ENCODE results near the gene AGAP5.
"Not testable (repeated sequence)": the region's sequence is repeated elsewhere in the genome, so short reads cannot be mapped to it uniquely, and the experiment has no call there.

The AGAP5 gene

DNA sequence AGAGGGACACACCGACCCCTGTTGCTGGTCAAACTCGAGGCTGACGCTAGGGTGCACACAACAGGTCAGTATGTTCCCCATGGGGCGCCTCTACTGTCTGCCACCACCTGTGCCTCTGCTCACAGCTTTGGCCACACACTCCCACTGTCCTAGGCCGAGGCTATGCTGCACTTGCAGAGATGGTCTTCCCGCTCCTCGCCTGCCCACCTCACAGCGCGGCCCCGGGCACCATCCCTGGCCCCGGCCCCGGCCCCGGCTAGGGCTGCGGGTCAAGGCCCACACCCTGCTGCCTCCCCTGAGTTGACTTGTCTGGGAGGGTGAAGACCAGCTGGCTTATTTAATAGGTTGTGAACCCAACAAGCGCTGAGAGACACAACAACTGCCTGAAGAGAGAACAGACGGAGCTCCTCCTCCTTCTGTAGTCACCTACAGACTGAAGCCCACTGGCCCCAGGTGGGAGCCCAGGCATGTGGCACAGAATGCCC is at the start of gene AGAP5:
TSS of gene AGAP5 (minus strand) at position 435 of the 485 bp plus-strand sequence. CDS start at position 81, 354 bp downstream.
- not testable (repeated sequence) for DNase-seq

GRCh38 chr10:73746721-73747120 is 48.8 kb upstream of the AGAP5 start:
- DNase-seq = no peak

DNA sequence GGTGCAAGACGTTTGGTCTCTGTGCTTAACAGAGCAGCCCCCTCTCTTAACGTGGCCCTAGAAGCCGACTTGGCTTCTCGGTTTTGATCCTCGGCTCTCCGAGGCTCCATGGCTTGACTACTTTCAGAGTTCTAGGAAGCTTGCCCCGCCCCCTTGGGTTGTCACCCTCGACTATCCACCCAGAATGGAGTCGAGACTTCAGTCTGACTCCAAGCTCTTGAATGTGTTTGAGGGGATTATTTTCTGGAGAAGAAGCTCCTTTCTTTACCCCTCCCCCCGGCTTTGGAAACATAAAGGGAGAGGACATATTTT is 46.7 kb upstream of the AGAP5 start:
- peak; percentile 42 for DNase-seq

- DNase-seq = peak; percentile 95
Measured at GRCh38 chr10:73743905-73744663, 46.2 kb upstream of the AGAP5 start, which contains the start of gene SEC24C. Gene SEC24C (plus strand): TSS chr10:73744372. CDS start chr10:73746833, 2,461 bp downstream.

- DNase-seq = no peak
Measured at GRCh38 chr10:73743327-73743904, 45.5 kb upstream of the AGAP5 start.

DNA sequence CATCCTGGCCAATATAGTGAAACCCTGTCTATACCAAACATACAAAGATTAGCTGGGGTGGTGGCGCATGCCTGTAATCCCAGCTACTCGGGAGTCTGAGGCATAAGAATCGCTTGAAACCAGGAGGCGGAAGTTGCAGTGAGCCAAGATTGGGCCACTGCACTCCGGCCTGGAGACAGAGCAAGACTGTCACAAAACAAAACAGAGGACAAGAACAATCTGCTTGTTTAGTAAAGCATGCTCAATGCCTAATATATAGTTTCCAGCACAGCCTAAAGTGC is 44.5 kb upstream of the AGAP5 start:
- no peak for DNase-seq

GRCh38 chr10:73740501-73741254 is 42.8 kb upstream of the AGAP5 start:
- not testable (repeated sequence) for DNase-seq

- DNase-seq = no peak
Measured at GRCh38 chr10:73734796-73735305, 36.9 kb upstream of the AGAP5 start.

DNA sequence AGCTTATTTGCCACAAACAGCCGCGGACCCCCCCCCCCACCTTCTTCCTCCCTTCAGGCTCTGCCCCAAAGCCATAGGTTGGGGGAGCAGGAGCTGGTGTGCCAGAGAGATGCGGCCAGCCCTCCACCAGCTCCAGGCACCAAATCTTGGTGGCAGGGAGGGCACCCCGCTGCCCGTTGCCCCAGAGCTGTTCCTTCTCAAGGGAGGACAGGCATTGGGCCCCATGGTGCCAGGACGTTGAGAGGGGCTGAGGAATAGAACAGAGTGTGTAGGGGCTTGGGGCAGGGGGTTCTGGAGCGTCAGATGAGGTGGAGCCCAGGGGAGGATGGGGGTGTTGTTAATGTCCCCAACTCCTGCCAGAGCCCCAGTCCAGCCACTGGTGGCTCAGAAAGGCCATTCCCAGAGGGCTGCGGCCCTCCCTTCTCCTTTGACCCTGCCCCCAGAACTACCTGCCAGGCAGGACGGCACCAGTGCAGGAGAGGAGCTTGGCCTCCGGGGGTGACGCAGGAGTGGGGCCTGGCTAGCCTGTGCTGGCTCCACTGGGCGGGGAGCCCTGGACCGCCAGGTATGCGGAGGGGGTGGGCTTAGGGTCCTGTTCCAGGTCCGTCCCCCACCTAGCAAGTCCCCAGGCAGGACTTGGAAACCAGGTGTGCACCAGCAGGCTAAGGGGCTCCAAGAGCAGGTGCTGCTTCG is 36.3 kb upstream of the AGAP5 start:
- no peak for DNase-seq

DNA sequence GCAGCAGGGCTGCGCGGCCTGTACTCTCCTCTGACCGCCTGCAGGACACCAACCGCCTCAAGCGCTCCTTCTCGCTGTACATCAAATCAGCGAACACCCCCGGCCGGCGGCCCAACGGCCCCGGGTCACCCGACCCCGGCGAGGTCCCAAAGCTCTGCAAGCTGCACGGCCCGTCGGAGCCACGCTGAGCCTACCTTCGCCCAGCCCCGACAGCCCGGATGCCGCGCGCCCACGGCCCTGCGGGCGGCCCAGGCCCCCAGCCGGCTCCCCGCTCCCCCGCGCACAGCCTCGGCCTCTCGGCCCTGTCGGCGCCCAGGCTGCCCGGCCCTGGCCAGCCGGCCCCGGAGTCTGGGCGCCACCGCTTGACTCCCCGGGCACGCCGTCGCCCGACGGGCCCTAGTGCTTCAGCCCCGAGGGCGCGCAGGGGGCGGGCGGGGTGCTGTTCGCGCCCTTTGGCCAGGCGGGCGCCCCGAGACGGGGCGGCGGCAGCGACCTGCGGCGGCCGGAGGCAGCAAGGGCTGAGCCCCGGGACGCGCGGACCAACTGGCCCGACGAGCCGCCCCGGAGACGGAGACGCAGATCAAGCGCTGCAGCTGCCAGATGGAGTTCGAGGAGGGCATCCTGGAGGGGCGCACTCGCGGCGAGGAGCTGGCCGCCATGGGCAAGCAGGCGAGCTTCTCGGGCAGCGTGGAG is 35.2 kb upstream of the AGAP5 start:
- no peak for DNase-seq

DNA sequence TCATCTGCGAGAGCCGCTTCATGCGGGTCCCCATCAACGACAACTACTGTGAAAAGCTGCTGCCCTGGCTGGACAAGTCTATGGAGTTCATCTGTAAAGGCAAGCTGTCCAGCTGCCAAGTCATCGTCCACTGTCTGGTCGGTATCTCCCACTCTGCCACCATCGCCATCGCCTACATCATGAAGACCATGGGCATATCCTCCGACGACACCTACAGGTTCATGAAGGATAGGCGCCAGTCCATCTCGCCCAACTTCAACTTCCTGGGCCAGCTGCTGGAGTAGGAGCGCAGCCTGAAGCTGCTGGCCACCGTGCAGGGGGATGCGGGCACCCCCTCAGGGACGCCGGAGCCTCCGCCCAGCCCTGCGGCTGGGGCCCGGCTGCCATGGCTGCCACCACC is 34.5 kb upstream of the AGAP5 start:
- DNase-seq = no peak

DNA sequence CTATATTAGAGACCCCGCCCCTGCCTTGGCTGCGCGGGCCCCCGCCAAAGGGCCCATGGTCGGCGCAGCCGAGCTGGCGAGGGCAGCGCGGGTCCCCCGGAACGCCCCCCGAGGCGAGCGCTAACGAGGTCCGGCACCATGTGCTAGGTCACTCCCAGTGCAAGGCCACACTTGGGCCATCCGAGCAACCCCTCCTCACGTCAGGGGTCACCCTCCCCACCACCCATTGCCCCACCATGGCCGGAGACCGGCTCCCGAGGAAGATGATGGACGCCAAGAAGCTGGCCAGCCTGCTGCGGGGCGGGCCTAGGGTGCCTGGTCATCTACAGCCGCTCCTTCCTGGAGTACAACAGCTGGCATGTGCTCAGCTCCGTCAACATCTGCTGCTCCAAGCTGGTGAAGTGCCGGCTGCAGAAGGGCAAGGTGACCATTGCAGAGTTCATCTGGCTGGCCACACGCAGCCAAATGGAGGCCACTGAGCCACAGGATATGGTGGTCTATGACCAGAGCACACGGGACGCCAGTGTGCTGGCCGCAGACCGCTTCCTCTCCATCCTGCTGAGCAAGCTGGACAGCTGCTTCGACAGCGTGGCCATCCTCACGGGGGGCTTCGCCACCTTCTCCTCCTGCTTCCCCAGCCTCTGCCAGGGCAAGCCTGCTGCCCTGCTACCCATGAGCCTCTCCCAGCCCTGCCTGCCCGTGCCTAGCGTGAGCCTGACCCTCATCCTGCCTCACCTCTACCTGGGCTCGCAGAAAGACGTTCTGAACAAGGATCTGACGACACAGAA is 33.9 kb upstream of the AGAP5 start:
- DNase-seq = no peak

- DNase-seq = peak; percentile 77
Measured at GRCh38 chr10:73730153-73730906, 32.4 kb upstream of the AGAP5 start.

GRCh38 chr10:73729781-73730152 is 31.9 kb upstream of the AGAP5 start:
- DNase-seq = peak; percentile 39

DNA sequence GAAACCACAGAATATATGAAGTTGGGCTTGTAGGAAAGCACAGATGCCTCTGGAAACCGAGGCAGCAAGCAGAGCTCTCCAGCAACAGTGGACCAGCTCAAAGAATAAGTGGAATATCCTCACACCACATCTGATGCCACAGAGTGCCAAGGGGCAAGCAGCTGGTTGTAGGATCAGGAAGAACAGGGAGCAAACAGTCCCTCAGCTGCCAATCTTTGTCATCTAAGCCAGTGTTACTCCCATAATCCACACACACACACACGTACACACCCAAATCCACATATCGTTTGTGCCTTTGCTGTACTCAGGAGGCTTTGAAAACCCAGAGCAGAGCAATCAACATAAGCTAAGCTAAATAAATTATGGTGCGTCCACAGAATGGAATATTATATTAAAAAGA is 25.6 kb upstream of the AGAP5 start:
- no peak for DNase-seq

GRCh38 chr10:73720561-73720960 is 22.7 kb upstream of the AGAP5 start:
- peak; percentile 41 for DNase-seq

- peak; percentile 87 for DNase-seq
Measured at GRCh38 chr10:73717556-73717955, 19.6 kb upstream of the AGAP5 start.

DNA sequence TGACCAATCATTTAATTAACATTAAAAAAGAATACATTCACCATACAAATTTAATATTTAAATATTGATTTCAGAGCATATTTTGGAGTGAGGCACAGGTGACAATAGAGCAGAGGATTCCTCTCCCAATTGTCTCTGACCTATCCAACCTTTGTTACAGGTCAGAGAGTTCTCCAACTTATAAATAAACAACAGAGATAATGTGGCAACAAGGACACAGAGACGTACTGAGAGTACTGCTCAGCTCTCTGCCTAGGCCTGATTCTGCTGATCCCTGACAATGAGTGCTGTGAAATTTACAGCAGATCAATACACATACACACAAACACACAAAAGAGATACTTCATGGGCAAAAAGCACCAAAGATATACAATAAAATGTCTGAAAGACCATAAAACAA is 18.3 kb upstream of the AGAP5 start:
- DNase-seq = no peak

DNA sequence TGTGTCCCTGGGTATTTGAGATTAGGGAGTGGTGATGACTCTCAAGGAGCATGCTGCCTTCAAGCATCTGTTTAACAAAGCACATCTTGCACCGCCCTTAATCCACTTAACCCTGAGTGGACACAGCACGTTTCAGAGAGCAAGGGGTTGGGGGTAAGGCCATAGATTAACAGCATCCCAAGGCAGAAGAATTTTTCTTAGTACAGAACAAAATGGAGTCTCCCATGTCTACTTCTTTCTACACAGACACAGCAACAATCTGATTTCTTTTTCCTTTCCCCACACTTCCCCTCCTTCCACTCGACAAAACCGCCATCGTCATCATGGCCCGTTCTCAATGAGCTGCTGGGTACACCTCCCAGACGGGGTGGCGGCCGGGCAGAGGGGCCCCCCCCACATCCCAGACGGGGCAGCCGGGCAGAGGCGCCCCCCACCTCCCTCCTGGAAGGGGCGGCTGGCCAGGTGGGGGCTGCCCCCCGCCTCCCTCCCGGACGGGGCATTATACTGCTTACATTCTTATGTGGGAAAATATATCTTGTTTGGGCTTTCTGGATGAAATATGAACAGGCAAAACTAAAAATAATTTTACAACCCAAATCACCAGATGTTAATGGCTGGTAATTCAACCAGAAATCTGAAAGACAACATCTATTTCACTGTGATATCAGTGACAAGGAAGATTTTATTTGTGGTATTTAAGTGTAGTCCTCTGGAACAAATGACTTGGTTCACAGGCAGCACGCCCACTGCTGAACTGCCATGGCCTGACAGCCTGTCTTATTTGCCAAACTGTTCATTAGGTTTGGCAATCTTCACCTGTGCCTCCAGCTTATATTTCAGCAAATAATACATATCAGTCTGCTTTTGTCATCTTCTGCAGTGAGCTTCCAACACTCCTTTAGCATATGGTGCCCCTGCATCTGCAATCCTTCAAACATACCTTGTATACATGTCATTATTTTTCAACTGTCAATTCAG is 17.6 kb upstream of the AGAP5 start:
- not testable (repeated sequence) for DNase-seq

GRCh38 chr10:73714483-73714882 is 16.6 kb upstream of the AGAP5 start:
- DNase-seq = not testable (repeated sequence)
